NAMALWA (cell line): ENCODE data around the gene MFNG.

Experiments
- DNase-seq: peaks from one replicate; pipeline ENCODE4 v3.0.0-alpha.2; 2015; ENCODE audit warnings: low spot score

Gene MFNG

DNA sequence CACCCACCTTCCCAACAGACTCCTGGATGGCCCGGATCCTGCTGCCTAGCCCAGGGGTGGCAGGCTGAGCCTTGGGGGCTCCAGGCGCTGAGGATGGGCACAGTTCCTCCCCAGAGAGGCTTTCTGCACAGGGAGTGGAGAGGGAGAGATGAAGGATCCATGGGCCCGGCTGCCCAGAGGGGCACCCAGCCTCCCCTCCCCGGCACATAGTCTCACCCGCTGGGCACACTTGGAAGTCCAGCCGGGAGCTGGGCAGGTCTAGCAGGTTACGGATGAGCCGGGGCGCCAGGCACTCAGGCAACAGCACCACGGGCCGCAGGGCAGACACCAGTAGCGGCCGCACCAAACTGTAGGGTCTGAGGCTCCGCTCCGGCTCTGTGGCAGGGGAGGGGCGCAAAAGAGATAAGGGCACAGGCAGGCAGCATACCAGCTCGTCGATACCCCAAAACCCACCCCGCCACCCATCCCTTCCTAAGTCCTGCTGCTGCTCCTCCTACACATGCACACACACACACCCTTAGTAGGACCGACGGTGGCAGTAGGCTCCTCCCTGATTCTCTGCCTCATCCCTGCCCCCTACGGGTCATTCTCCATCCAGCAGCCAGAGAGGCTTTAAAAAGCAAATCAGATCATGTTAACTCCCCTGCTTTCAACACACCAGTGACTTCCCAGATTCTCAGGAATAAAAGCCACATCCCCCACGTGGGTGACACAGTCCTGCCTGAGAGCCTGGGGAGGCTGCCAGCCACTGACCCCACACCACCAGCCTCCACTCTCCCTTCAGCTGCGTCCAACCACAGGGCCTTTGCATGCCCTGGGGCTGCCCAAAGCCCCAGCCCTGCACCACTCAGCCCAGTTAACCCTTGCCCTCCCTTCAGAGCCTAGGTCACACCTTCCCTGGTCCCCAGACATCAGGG lies 6.5 kb upstream of the MFNG start:
- DNase-seq = peak; percentile 86

- no peak for DNase-seq
Measured at GRCh38 chr22:37491559-37492427, 5.6 kb upstream of the MFNG start.

DNA sequence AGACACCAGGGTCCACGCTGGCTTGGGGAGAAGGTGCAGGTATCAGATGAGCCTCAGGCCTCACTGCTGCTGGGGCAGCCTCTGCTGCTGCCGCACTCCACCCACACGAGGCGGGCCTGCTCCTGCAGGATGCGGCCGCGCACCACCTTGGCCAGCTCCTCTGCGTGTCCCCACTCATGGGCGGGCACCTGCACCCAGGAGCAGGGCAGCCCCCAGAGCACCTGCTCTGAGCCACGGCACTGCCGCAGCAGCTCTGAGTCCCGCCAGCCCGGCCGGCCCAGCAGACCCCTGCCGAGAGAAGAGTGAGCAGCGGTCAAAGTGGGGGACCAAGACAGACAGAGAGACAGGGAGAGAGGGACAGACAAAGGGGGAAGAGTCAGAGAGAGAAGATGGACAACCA lies 4.9 kb upstream of the MFNG start:
- no peak for DNase-seq

- no peak for DNase-seq
Measured at GRCh38 chr22:37489983-37490382, 3.8 kb upstream of the MFNG start.

- DNase-seq = no peak
Measured at GRCh38 chr22:37488337-37489135, 2.4 kb upstream of the MFNG start.

DNA sequence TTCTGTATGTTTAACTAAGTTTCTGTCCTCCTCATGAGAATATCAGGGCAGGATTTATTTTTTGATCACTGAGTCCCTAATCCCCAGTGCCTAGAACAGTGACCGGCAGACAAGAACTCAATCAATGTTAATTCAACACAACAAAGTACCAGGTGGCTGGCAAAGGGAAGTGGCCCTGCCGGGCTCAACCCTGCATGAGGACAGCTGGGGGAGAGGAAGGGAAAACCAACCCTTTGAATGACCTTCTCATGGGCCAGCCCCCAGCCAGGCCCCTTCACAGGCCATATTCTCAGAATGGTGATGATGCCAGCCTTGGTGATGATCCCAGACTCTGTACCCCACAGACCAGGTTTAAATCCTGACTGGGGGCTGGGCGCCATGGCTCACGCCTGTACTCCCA lies 1.4 kb upstream of the MFNG start:
- DNase-seq = peak; percentile 55

- DNase-seq = no peak
Measured at GRCh38 chr22:37487129-37487528, 945 bp upstream of the MFNG start.

DNA sequence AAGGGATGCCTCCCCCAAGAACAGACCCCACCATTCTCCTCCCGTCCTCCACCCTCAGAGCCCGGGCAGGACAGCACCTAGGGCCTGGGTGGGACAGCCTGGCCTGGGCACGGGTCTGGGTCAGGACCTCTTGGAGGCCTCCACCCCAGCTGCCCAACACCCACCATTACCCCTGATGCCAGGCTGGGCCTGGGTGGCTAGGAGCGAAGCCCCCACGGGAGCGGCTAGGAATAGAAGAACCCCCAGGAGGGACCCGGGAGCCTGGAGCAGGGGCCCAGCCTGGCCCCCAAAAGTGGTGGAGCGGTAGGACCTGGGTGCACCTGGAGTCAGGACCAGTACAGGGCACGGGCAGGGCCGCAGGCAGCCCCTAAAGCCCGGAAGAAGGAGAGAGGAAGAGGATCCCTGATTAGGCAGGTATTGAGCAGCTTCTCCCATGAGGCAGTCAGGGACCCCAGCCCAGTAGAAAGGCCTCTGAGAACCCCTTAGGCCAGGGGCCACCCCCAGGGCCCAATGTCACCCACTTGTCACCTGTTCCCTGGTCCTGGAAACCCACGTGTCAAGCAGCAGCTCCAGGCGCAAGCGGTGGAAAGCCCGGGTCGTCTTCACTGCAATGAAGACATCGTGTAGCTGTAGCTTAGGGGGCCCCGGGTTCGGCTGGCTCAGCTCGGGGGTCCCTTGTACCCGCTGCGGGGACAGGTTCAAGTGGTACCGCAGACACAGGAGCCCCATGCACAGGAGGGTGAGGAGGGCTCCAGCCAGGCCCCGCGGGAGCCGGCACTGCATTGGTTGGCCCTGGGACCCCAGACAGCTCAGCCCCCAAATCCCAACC lies 575 bp downstream of the MFNG start:
- peak; percentile 62 for DNase-seq

DNA sequence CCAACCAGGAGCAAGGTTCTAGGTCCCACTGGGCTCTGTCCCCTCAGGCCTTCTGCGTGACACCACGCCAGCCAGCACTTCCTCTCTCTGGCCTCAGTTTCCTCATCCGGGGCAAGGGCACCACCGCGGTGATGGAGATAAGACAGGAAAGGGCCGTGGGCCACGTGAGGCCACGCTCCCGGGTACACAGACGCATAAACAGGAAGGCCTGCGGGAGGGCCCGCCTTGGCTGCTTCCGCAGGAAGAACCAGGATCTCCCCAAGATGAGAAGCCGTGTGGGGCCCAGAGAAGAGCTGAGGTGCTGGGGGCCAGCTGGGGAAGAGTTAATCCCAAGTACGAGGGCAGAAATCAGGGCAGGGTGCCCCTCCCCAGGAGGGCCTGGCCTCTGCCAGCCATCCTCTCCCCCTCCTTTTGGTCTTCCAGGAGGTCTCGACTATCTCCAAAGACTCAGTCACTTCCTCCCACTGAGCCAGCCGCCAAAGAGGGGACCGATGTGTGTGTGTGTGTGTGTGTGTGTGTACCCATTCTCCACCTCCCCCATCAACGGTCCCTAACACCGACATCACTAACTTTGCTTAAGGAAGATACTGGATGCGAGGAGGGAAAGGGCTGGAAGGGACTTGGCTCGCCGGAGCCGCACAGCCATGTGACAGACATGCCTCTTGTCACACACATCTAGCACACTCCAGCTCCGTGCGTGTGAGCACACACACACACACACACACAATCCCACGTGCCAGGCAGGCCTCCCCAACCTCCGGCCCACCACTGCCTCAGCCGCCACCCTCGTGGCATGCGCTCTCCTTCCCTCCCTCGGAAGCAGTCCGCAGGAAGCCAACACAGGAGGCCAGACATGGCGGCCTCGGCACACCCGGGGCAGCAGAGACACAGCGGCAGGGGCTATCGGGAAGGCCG lies 1.4 kb downstream of the MFNG start:
- DNase-seq = peak; percentile 77

GRCh38 chr22:37483050-37483449 lies 3.1 kb downstream of the MFNG start:
- no peak for DNase-seq

DNA sequence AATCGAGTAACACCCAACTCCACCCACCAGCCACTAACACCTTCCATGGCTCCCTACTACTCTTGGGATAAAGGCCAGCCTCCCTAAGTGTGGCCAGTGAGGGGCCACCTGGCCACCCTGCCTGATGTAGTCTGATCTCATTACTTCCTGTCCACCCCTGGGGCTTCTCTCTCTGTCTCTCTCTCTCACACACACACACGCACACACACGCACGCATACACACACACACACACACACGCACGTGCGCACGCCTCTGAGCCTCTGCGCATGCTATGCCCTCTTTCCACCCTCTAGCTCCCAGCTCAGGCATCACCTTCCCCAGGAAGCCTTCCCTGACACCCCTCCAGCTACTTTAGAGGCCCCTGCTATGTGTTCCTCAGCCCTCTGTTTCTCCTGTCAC lies 3.9 kb downstream of the MFNG start:
- no peak for DNase-seq

- no peak for DNase-seq
Measured at GRCh38 chr22:37481347-37481907, 4.8 kb downstream of the MFNG start.

- no peak for DNase-seq
Measured at GRCh38 chr22:37480387-37481346, 5.5 kb downstream of the MFNG start.

DNA sequence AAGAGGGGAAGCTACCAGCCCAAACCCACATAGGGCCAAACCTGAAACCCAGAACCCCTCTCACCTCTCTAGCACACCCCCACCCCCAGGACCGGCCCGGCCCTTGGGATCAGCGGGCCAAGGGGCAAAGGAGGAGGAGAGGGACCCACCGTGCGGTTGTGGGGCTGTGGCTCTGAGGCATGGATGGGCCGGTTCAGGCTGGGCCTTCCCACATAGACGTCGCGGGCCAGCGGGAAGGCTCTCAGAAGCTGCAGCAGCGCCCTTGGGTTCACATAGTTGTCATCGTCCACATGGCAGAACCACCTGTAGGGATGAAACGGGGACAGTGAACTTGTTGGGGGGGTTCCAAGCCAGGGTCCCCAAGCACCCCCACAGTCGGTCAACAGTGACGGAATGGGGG lies 7.0 kb downstream of the MFNG start:
- DNase-seq = no peak

DNA sequence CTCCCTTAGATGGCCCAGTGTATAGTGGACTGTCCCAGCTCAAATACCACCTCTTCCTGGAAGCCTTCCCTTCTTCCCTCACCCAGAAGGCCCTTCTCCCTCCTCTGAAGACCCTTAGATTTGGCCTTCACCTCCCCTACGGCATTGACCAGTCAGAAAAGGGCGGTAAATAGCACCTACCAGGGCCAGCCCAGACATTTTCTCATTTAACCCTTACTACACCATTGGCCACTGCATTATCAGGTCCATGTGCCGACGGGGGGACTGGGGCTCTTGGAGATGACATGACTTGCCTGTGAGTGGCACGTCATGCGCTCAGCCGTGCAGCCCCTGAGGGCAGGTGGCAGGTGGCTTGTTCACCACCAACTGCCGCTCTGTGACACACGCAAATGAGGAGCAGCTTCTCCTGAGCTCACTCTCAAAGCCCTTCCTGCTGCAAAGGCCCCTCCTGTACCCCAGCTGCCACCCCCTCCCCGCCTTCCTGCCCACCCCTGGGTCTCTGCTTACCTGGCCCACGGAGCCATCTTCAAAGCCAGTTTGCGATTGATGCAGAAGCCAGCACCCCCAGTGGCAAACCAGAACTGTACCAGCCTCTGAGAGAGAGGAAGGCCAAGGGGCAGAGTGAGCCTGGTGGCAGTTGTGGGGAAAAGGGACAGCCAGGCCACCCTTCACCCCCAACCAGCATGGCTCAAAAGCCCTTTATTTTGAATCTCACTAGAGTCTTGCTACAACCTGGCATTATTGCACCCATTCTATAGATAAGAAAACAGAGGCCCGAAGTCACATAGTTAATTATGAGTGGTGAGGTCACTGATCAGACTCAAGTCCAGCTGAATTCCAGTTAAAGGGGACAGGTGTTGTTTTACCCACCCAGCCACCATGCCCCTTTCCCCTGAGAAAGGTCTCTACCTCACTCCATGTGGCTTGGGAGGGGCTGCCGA lies 9.5 kb downstream of the MFNG start:
- peak; percentile 88 for DNase-seq

DNA sequence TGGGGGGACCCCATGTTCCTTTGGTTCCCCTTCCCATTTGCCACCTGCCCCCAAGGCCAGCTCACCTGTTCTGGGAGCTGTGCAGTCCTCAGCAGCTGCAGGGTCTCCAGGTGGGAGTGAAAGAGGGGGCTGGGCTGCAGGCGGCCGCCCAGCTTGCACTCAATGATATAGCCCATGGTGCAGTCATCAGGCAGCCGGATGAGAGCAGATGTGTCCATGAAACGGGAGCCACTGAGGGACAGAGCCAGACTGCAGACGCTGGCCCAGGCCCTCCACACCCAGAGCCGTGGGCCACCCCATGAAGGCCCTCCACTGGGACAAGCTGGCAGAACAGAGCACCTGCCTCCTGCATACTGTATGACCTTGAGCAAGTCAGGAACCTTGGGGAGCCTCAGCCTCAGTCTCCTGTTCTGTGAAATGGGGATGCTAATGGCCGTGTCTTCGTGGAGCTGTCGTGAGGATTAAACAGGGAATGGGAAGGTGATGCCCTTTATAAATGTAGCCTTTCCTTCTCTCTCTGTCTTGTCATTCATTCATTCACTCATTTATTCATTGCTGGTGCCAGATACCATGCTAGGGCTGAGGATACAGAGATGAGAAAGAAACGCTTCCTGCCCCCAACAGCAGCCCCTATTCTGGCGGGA lies 11.6 kb downstream of the MFNG start:
- DNase-seq = no peak

DNA sequence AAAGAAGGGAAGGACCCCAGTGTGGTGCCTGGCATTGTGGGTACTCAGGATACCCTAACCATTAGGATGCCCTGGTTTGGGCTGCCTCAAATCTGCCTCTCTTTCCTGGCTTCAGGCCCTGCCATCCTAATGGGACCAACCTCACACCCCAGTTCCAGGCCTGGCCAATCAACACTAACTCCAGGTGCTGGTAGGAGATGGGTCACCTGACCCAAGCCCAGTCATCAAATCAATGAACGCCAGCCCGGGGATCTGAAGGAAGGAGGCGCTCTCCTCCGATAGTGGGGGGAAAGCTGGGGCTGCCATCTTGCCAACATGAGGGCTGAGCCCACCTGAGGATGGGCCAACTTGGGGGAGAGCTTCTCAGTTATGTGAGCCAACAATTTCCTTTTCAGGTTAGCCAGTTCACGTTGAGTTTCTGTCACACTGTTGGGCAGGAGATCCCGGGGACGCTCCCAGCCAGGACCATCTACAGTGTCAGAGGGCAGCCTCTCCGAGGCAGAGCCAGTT lies 12.7 kb downstream of the MFNG start:
- no peak for DNase-seq
